SK-N-SH treated with all-trans-retinoic acid at 6 μM for 48 hours (cell line): ENCODE measurements around the gene COL21A1.

ENCODE experiments used
- ARNTL ChIP-seq: fragments of 450-650 bp; formaldehyde crosslinking; IDR thresholded peaks from 2 replicates; pipeline ENCODE4 v1.5.0; 2020; ENCODE audit warnings: low read depth, mild to moderate bottlenecking, moderate library complexity, borderline replicate concordance
- CREB5 ChIP-seq: fragments of 250-450 bp; sonication (Bioruptor Pico); IDR thresholded peaks from 2 replicates; pipeline ENCODE4 v1.5.1; 2020; ENCODE audit warnings: low read depth, mild to moderate bottlenecking, moderate library complexity
- CSRNP3 ChIP-seq: fragments of 250-450 bp; sonication (Bioruptor Pico); IDR thresholded peaks from 2 replicates; pipeline ENCODE4 v1.5.1; 2021; ENCODE audit warnings: mild to moderate bottlenecking, moderate library complexity
- ESRRG ChIP-seq: fragments of 250-450 bp; sonication (Bioruptor Pico); IDR thresholded peaks from 2 replicates; pipeline ENCODE4 v1.6.1; 2021; ENCODE audit warnings: mild to moderate bottlenecking
- PATZ1 ChIP-seq: fragments of 250-450 bp; sonication (Bioruptor Pico); IDR thresholded peaks from 2 replicates; pipeline ENCODE4 v1.8.0; 2020; ENCODE audit warnings: mild to moderate bottlenecking, moderate library complexity, borderline replicate concordance
- RARB ChIP-seq: fragments of 250-450 bp; sonication (Bioruptor Pico); IDR thresholded peaks from 2 replicates; pipeline ENCODE4 v1.8.0; 2021; ENCODE audit warnings: mild to moderate bottlenecking, moderate library complexity
- SNAI2 ChIP-seq: fragments of 250-450 bp; sonication (Bioruptor Pico); IDR thresholded peaks from 2 replicates; pipeline ENCODE4 v1.5.0; 2020; ENCODE audit warnings: mild to moderate bottlenecking, moderate library complexity
- ZFP30 ChIP-seq: fragments of 450-650 bp; formaldehyde crosslinking; IDR thresholded peaks from 2 replicates; pipeline ENCODE4 v1.5.0; 2022; ENCODE audit warnings: mild to moderate bottlenecking, moderate library complexity

GRCh38 chr6:56050530-56051201 lies 196.7 kb downstream of the COL21A1 start:
- TF ChIP-seq SNAI2 (no peak), RARB (no peak), CSRNP3 (CRISPR knock-in tag) (no peak), CREB5 (CRISPR knock-in tag) (no peak), ESRRG (CRISPR knock-in tag) (no peak), PATZ1 (CRISPR knock-in tag) (no peak), ZFP30 (CRISPR knock-in tag) (no peak), ARNTL (CRISPR knock-in tag) (no peak)
